Brain microvascular endothelial cell (primary cell): ENCODE measurements around the gene CACNA1D.

Experiments
- DNase-seq: peaks from one replicate; pipeline ENCODE4 v3.0.0-alpha.2; 2020
- H3K27ac ChIP-seq: fragments of 250-450 bp; sonication (Bioruptor Pico); 2 replicates; pipeline ENCODE4 v1.5.1; 2020; ENCODE audit warnings: mild to moderate bottlenecking, moderate library complexity
- H3K27me3 ChIP-seq: fragments of 250-450 bp; sonication (Bioruptor Pico); replicated peaks from 2 replicates; pipeline ENCODE4 v1.5.1; 2020; ENCODE audit warnings: mild to moderate bottlenecking
- H3K36me3 ChIP-seq: fragments of 250-450 bp; sonication (Bioruptor Pico); replicated peaks from 2 replicates; pipeline ENCODE4 v1.5.1; 2020; ENCODE audit warnings: mild to moderate bottlenecking
- H3K4me3 ChIP-seq: 2 replicates; pipeline ENCODE4 v1.5.1; 2011; ENCODE audit warnings: low read depth, mild to moderate bottlenecking, control low read depth, low read length, moderate library complexity
- CTCF ChIP-seq: IDR thresholded peaks from 2 replicates; pipeline ENCODE4 v1.5.1; 2011; ENCODE audit warnings: low read depth, mild to moderate bottlenecking, moderate library complexity, low read length, control low read depth, inconsistent platforms; ENCODE audit errors: missing control alignments
- in situ Hi-C: cut with HindIII; loops from 2 replicates; pipeline ENCODE4 v1.10.0; 2017; ENCODE audit warnings: low sequenced_read_pairs, low pct_ligation_motif_present

Gene CACNA1D

DNA sequence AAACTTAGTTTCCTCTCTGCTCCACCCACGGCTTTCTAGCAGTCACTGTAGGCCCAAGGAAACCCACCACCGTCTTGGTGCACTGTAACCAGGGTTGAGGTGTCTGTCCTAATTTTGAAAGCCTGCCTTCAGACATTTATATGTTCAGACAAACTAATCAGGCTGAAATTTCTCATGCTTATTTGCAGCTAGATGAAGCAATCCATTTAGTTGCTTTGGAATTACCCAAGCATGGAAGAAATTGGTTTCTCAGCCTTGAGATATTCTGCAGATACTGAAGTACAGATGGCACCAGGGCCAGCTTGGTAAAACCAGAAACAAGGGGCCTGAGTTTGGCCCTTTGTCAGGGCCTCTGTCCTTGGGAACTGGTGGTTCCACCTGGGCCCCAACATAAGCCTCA, 105.4 kb downstream of the CACNA1D start:
- no peak for DNase-seq
- Histone ChIP-seq H3K4me3 (no peak overlapping the region), H3K36me3 (no peaks in the 10 kb centered on the region), H3K27ac (no peak overlapping the region), H3K27me3 (no peaks in the 10 kb centered on the region)
- no peak for TF ChIP-seq CTCF
- in situ Hi-C loops, result no loop called here

DNA sequence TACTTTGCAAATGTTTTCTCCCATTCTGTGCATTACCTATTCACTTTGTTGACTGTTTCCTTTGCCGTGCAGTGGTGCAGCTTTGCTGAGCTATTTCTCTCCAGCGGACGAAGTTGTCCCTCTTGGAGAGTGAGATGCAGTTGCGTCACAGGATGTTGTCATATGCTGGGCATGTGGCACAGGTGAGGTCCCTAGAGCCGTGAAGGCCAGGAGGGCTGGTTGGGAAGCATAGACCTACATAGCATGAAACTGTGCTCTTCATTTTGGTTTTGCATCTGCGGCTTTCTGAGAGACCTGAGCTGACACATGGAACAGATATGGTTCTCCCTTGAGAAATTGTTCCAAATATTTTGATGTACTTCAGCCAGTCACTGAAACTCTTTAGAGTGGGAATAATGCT, 108.5 kb downstream of the CACNA1D start:
- H3K27me3 ChIP-seq, result no peaks in the 10 kb centered on the region
- H3K36me3 ChIP-seq, result no peaks in the 10 kb centered on the region
- H3K4me3 ChIP-seq, result no peak overlapping the region
- TF ChIP-seq CTCF, result no peak
- in situ Hi-C loops, result no loop called here
- H3K27ac ChIP-seq, result no peak overlapping the region
- no peak for DNase-seq

GRCh38 chr3:53604232-53604631, 109.8 kb downstream of the CACNA1D start:
- DNase-seq, result no peak
- Histone ChIP-seq H3K36me3 (no peaks in the 10 kb centered on the region), H3K4me3 (no peak overlapping the region), H3K27ac (no peak overlapping the region), H3K27me3 (no peaks in the 10 kb centered on the region)
- in situ Hi-C loops, result no loop called here
- no peak for TF ChIP-seq CTCF

GRCh38 chr3:53606793-53607192, 112.4 kb downstream of the CACNA1D start:
- in situ Hi-C loops, result no loop called here
- TF ChIP-seq CTCF, result no peak
- no peak for DNase-seq
- no peak overlapping the region for H3K27ac ChIP-seq
- H3K27me3 ChIP-seq, result no peaks in the 10 kb centered on the region
- no peak overlapping the region for H3K4me3 ChIP-seq
- no peaks in the 10 kb centered on the region for H3K36me3 ChIP-seq

GRCh38 chr3:53612508-53612907, 118.1 kb downstream of the CACNA1D start:
- Histone ChIP-seq H3K27ac (no peak overlapping the region), H3K27me3 (no peaks in the 10 kb centered on the region), H3K36me3 (no peaks in the 10 kb centered on the region), H3K4me3 (no peak overlapping the region)
- TF ChIP-seq CTCF, result no peak
- in situ Hi-C loops, result no loop called here
- DNase-seq, result no peak

DNA sequence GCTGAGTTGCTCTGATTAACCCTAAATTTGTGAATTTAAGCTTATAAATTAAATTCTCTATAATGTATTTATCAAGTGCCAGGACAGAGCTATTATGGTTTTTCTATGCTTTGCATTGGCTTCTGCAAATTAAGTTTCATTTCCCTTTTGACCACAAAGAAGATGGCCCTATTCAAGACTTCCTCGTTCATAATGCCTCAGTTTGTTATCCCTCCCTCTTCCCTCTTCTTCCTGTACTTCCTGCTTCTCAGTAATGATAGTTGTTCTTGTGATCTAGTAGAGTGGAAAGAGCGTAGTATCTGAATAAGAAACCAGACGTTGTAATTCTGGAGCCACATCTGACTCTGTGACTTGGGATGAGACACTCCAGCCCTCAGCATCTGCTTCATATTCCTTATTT, 118.7 kb downstream of the CACNA1D start:
- no peak for TF ChIP-seq CTCF
- H3K27ac ChIP-seq, result no peak overlapping the region
- no peak for DNase-seq
- H3K27me3 ChIP-seq, result no peaks in the 10 kb centered on the region
- in situ Hi-C loops, result no loop called here
- no peak overlapping the region for H3K4me3 ChIP-seq
- no peaks in the 10 kb centered on the region for H3K36me3 ChIP-seq
